ENCODE data around the gene DAZAP2. TPM values are rescaled to one million over a fixed set of nuclear protein-coding genes. Genes with fewer than 3 reads are reported as not detected.

The DAZAP2 gene
- total RNA-seq, 2 experiments from 2014 or later: 340 to 343 TPM

Other genes starting within 250 kb of the DAZAP2 start
- 10 to 100 TPM; 35.1 to 43.1 TPM for gene SLC11A2, start 212.4 kb upstream of the DAZAP2 start, total RNA-seq
- 10 to 100 TPM; 51.3 to 55.2 TPM for gene LETMD1, start 190.5 kb upstream of the DAZAP2 start, total RNA-seq
- 10 to 100 TPM; 19.5 to 19.9 TPM for gene CSRNP2, start 155.2 kb upstream of the DAZAP2 start, total RNA-seq
- 1 to 10 TPM; 8.6 to 9.5 TPM for gene TFCP2, start 65.7 kb upstream of the DAZAP2 start, total RNA-seq
- 10 to 100 TPM; 21.2 to 21.4 TPM for gene POU6F1, start 20.8 kb upstream of the DAZAP2 start, total RNA-seq
- gene SMAGP, start 31.6 kb downstream of the DAZAP2 start, total RNA-seq: 1 to 10 TPM; 1.9 to 2.3 TPM
- gene BIN2, start 85.3 kb downstream of the DAZAP2 start, total RNA-seq: 100 to 1,000 TPM; 115 to 125 TPM
- gene CELA1, start 107.9 kb downstream of the DAZAP2 start, total RNA-seq: under 1 TPM in 1 of 2 experiments, not detected in 1; 0.79 TPM
- 10 to 100 TPM; 10.8 to 13.4 TPM for gene GALNT6, start 152.6 kb downstream of the DAZAP2 start, total RNA-seq
- 1 to 10 TPM; 1.5 to 2.4 TPM for gene SLC4A8, start 186.0 kb downstream of the DAZAP2 start, total RNA-seq

Data from CD8-positive, alpha-beta T cell (primary cell).